SK-N-SH treated with all-trans-retinoic acid at 6 μM for 48 hours (cell line): Measurements from ENCODE around the gene TNIK.

ENCODE experiments used
- ATAC-seq: fragments of 200-7000 bp; cut with Tn5 transposase; 3 replicates; pipeline ENCODE4 v1.9.1; 2020; ENCODE audit warnings: mild to moderate bottlenecking, moderate library complexity
- ARNTL ChIP-seq: fragments of 450-650 bp; formaldehyde crosslinking; IDR thresholded peaks from 2 replicates; pipeline ENCODE4 v1.5.0; 2020; ENCODE audit warnings: low read depth, mild to moderate bottlenecking, moderate library complexity, borderline replicate concordance
- BACH2 ChIP-seq: fragments of 250-450 bp; sonication (Bioruptor Pico); IDR thresholded peaks from 2 replicates; pipeline ENCODE4 v1.9.0; 2021; ENCODE audit warnings: mild to moderate bottlenecking, borderline replicate concordance
- CREB5 ChIP-seq: fragments of 250-450 bp; sonication (Bioruptor Pico); IDR thresholded peaks from 2 replicates; pipeline ENCODE4 v1.5.1; 2020; ENCODE audit warnings: low read depth, mild to moderate bottlenecking, moderate library complexity
- CSDC2 ChIP-seq: fragments of 250-450 bp; sonication (Bioruptor Pico); IDR thresholded peaks from 2 replicates; pipeline ENCODE4 v1.5.0; 2020; ENCODE audit warnings: mild to moderate bottlenecking, moderate library complexity
- CSRNP3 ChIP-seq: fragments of 250-450 bp; sonication (Bioruptor Pico); IDR thresholded peaks from 2 replicates; pipeline ENCODE4 v1.5.1; 2021; ENCODE audit warnings: mild to moderate bottlenecking, moderate library complexity
- ESRRG ChIP-seq: fragments of 250-450 bp; sonication (Bioruptor Pico); IDR thresholded peaks from 2 replicates; pipeline ENCODE4 v1.6.1; 2021; ENCODE audit warnings: mild to moderate bottlenecking
- GLIS3 ChIP-seq: fragments of 250-450 bp; sonication (Bioruptor Pico); IDR thresholded peaks from 2 replicates; pipeline ENCODE4 v1.5.0; 2020; ENCODE audit warnings: mild to moderate bottlenecking, moderate library complexity
- ISL1 ChIP-seq: fragments of 250-450 bp; sonication (Bioruptor Pico); IDR thresholded peaks from 2 replicates; pipeline ENCODE4 v2.1.2; 2022; ENCODE audit warnings: mild to moderate bottlenecking, moderate library complexity
- OSR1 ChIP-seq: fragments of 250-450 bp; sonication (Bioruptor Pico); IDR thresholded peaks from 2 replicates; pipeline ENCODE4 v1.8.0; 2022; ENCODE audit warnings: moderate library complexity, mild to moderate bottlenecking, inconsistent platforms
- PATZ1 ChIP-seq: fragments of 250-450 bp; sonication (Bioruptor Pico); IDR thresholded peaks from 2 replicates; pipeline ENCODE4 v1.8.0; 2020; ENCODE audit warnings: mild to moderate bottlenecking, moderate library complexity, borderline replicate concordance
- PPARA ChIP-seq: fragments of 250-450 bp; sonication (Bioruptor Pico); IDR thresholded peaks from 2 replicates; pipeline ENCODE4 v1.5.0; 2020; ENCODE audit warnings: mild to moderate bottlenecking, borderline replicate concordance
- RARB ChIP-seq: fragments of 250-450 bp; sonication (Bioruptor Pico); IDR thresholded peaks from 2 replicates; pipeline ENCODE4 v1.8.0; 2021; ENCODE audit warnings: mild to moderate bottlenecking, moderate library complexity
- SNAI2 ChIP-seq: fragments of 250-450 bp; sonication (Bioruptor Pico); IDR thresholded peaks from 2 replicates; pipeline ENCODE4 v1.5.0; 2020; ENCODE audit warnings: mild to moderate bottlenecking, moderate library complexity
- TCF4 ChIP-seq: fragments of 250-450 bp; sonication (Bioruptor Pico); IDR thresholded peaks from 2 replicates; pipeline ENCODE4 v1.8.0; 2021; ENCODE audit warnings: mild to moderate bottlenecking, moderate library complexity, borderline replicate concordance
- TOX ChIP-seq: fragments of 250-450 bp; sonication (Bioruptor Pico); IDR thresholded peaks from 2 replicates; pipeline ENCODE4 v1.8.0; 2021; ENCODE audit warnings: mild to moderate bottlenecking, moderate library complexity, borderline replicate concordance
- TSHZ2 ChIP-seq: fragments of 250-450 bp; sonication (Bioruptor Pico); IDR thresholded peaks from 2 replicates; pipeline ENCODE4 v1.5.0; 2020; ENCODE audit warnings: mild to moderate bottlenecking, moderate library complexity
- ZC3H10 ChIP-seq: fragments of 250-450 bp; sonication (Bioruptor Pico); IDR thresholded peaks from 2 replicates; pipeline ENCODE4 v1.5.1; 2021; ENCODE audit warnings: mild to moderate bottlenecking, moderate library complexity
- ZFP3 ChIP-seq: fragments of 250-450 bp; sonication (Bioruptor Pico); IDR thresholded peaks from 2 replicates; pipeline ENCODE4 v1.5.0; 2020; ENCODE audit warnings: mild to moderate bottlenecking, moderate library complexity
- ZFP30 ChIP-seq: fragments of 450-650 bp; formaldehyde crosslinking; IDR thresholded peaks from 2 replicates; pipeline ENCODE4 v1.5.0; 2022; ENCODE audit warnings: mild to moderate bottlenecking, moderate library complexity
- ZNF565 ChIP-seq: fragments of 450-650 bp; formaldehyde crosslinking; conservative IDR thresholded peaks from 2 replicates; pipeline ENCODE4 v1.5.0; 2020; ENCODE audit warnings: low read depth, mild to moderate bottlenecking, moderate library complexity
- ZNF70 ChIP-seq: fragments of 450-650 bp; formaldehyde crosslinking; IDR thresholded peaks from 2 replicates; pipeline ENCODE4 v1.5.0; 2020; ENCODE audit warnings: mild to moderate bottlenecking, moderate library complexity
- ZNF8 ChIP-seq: fragments of 450-650 bp; formaldehyde crosslinking; IDR thresholded peaks from 2 replicates; pipeline ENCODE4 v1.5.0; 2020; ENCODE audit warnings: mild to moderate bottlenecking, moderate library complexity

The TNIK gene

GRCh38 chr3:171437115-171437756 lies 23.0 kb downstream of the TNIK start:
- TF ChIP-seq PPARA (CRISPR knock-in tag): no peak
- no peak for TF ChIP-seq ZNF565 (CRISPR knock-in tag)
- TF ChIP-seq ZC3H10 (CRISPR knock-in tag): no peak
- no peak for ATAC-seq

- ATAC-seq: no peak
- TF ChIP-seq PPARA (CRISPR knock-in tag) (no peak), PATZ1 (CRISPR knock-in tag) (no peak), RARB (no peak), TOX (CRISPR knock-in tag) (no peak), ZNF8 (CRISPR knock-in tag) (no peak), ZFP30 (CRISPR knock-in tag) (no peak), CSRNP3 (CRISPR knock-in tag) (no peak), ZC3H10 (CRISPR knock-in tag) (no peak), ESRRG (CRISPR knock-in tag) (no peak), ZNF70 (CRISPR knock-in tag) (no peak), SNAI2 (CRISPR knock-in tag) (no peak), ZNF565 (CRISPR knock-in tag) (no peak), CSDC2 (CRISPR knock-in tag) (no peak), GLIS3 (CRISPR knock-in tag) (no peak), ARNTL (CRISPR knock-in tag) (no peak), CREB5 (no peak), TCF4 (no peak), ISL1 (CRISPR knock-in tag) (no peak)
- TF ChIP-seq, all 23 proteins: peak for 0
Measured at GRCh38 chr3:171436380-171436779, 23.8 kb downstream of the TNIK start.

GRCh38 chr3:171435757-171436156 lies 24.4 kb downstream of the TNIK start:
- TF ChIP-seq ESRRG (CRISPR knock-in tag) (no peak), ZC3H10 (CRISPR knock-in tag) (no peak), ZNF565 (CRISPR knock-in tag) (no peak), BACH2 (CRISPR knock-in tag) (no peak), PPARA (CRISPR knock-in tag) (no peak), SNAI2 (CRISPR knock-in tag) (no peak), ZFP3 (no peak), CREB5 (no peak), TSHZ2 (no peak), TCF4 (no peak), GLIS3 (CRISPR knock-in tag) (no peak), ZNF70 (CRISPR knock-in tag) (no peak), CSDC2 (CRISPR knock-in tag) (no peak), OSR1 (CRISPR knock-in tag) (no peak), TOX (CRISPR knock-in tag) (no peak), ARNTL (CRISPR knock-in tag) (no peak), ZNF8 (CRISPR knock-in tag) (no peak), CSRNP3 (CRISPR knock-in tag) (no peak)
- no peak for ATAC-seq
